H1 (cell line): ENCODE measurements around the gene TINAGL1.

Source experiments
- BRCA1 ChIP-seq: IDR thresholded peaks from 2 replicates; pipeline ENCODE4 v1.6.1; 2012; ENCODE audit warnings: low read depth, low read length, improper control_type of control experiment
- EGR1 ChIP-seq: IDR thresholded peaks from 2 replicates; pipeline ENCODE4 v1.6.1; 2011; ENCODE audit warnings: low read depth, low read length, borderline replicate concordance
- EP300 ChIP-seq, 2 experiments: IDR thresholded peaks; 1 replicate in 1 of 2; 2 replicates in 1 of 2; pipeline ENCODE4 v1.6.1; 2011 to 2012; ENCODE audit warnings: low read depth in 2 of 2, low read length in 2 of 2, mild to moderate bottlenecking in 2 of 2, borderline replicate concordance in 1 of 2, inconsistent platforms in 1 of 2, moderate library complexity in 1 of 2
- EZH2 ChIP-seq: fragments of 200-600 bp; sonication (generic); IDR thresholded peaks from 2 replicates; pipeline ENCODE4 v1.7.1; 2012; ENCODE audit warnings: low read depth, mild to moderate bottlenecking, moderate library complexity, low read length, inconsistent platforms; ENCODE audit not compliant: severe bottlenecking
- JUND ChIP-seq: IDR thresholded peaks from 2 replicates; pipeline ENCODE4 v1.6.1; 2011; ENCODE audit warnings: mild to moderate bottlenecking, improper control_type of control experiment, low read length
- POLR2A ChIP-seq, 2 experiments: IDR thresholded peaks; 1 replicate in 1 of 2; 2 replicates in 1 of 2; pipeline ENCODE4 v1.6.1; 2011; ENCODE audit warnings: low read depth in 2 of 2, low read length in 2 of 2, mild to moderate bottlenecking in 2 of 2; ENCODE audit errors: control extremely low read depth in 1 of 2
- RAD21 ChIP-seq, 2 experiments: IDR thresholded peaks in 1 of 2; conservative IDR thresholded peaks in 1 of 2; 2 replicates each; pipeline ENCODE4 v1.6.1; 2011; ENCODE audit warnings: low read depth in 2 of 2, low read length in 2 of 2, improper control_type of control experiment in 1 of 2, inconsistent platforms in 1 of 2, mild to moderate bottlenecking in 1 of 2, moderate library complexity in 1 of 2
- RXRA ChIP-seq: IDR thresholded peaks from 2 replicates; pipeline ENCODE4 v1.6.1; 2011; ENCODE audit warnings: low read depth, mild to moderate bottlenecking, low read length, moderate library complexity; ENCODE audit not compliant: insufficient read depth
- SRF ChIP-seq: IDR thresholded peaks from 2 replicates; pipeline ENCODE4 v1.6.1; 2011; ENCODE audit warnings: mild to moderate bottlenecking, low read depth, low read length, moderate library complexity
- TAF1 ChIP-seq: IDR thresholded peaks from 2 replicates; pipeline ENCODE4 v1.6.1; 2011; ENCODE audit warnings: mild to moderate bottlenecking, low read depth, low read length
- ZNF274 ChIP-seq: IDR thresholded peaks from 2 replicates; pipeline ENCODE4 v1.7.0; 2012; ENCODE audit warnings: low read length, borderline replicate concordance; ENCODE audit errors: extremely low read depth
- TF ChIP-seq, protein P1 (sequence below), 3 experiments: IDR thresholded peaks; 1 replicate in 2 of 3; 2 replicates in 1 of 3; pipeline versions ENCODE4 v1.5.1 to v1.6.1; 2011; ENCODE audit warnings: low read length in 3 of 3, mild to moderate bottlenecking in 3 of 3, inconsistent platforms in 2 of 3, low read depth in 1 of 3, moderate library complexity in 1 of 3; ENCODE audit not compliant: insufficient read depth in 1 of 3; ENCODE audit errors: control extremely low read depth in 1 of 3
- TF ChIP-seq, protein P2 (sequence below): IDR thresholded peaks from 2 replicates; pipeline ENCODE4 v1.6.1; 2011; ENCODE audit warnings: low read length, improper control_type of control experiment

GRCh38 chr1:31609514-31610118 lies 33.3 kb downstream of the TINAGL1 start:
- TF ChIP-seq BRCA1 (no peak), EGR1 (no peak), ZNF274 (no peak), EP300 (IDR thresholded peaks at IDR 0.05; ENCODE audit: borderline replicate concordance in 1 of 2, low read depth in 2 of 2, low read length in 2 of 2) (no peak), TAF1 (no peak), SRF (no peak), POLR2A (IDR thresholded peaks at IDR 0.05; ENCODE audit: control extremely low read depth in 1 of 2, low read depth in 2 of 2, low read length in 2 of 2) (no peak), EZH2 (no peak), RAD21 (IDR thresholded peaks at IDR 0.05 in 1 of 2, conservative IDR thresholded peaks at IDR 0.05 in 1 of 2; ENCODE audit: low read depth in 2 of 2, low read length in 2 of 2) (no peak), JUND (no peak), RXRA (no peak)
- TF ChIP-seq, protein P1, sequence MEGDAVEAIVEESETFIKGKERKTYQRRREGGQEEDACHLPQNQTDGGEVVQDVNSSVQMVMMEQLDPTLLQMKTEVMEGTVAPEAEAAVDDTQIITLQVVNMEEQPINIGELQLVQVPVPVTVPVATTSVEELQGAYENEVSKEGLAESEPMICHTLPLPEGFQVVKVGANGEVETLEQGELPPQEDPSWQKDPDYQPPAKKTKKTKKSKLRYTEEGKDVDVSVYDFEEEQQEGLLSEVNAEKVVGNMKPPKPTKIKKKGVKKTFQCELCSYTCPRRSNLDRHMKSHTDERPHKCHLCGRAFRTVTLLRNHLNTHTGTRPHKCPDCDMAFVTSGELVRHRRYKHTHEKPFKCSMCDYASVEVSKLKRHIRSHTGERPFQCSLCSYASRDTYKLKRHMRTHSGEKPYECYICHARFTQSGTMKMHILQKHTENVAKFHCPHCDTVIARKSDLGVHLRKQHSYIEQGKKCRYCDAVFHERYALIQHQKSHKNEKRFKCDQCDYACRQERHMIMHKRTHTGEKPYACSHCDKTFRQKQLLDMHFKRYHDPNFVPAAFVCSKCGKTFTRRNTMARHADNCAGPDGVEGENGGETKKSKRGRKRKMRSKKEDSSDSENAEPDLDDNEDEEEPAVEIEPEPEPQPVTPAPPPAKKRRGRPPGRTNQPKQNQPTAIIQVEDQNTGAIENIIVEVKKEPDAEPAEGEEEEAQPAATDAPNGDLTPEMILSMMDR (IDR thresholded peaks at IDR 0.05; ENCODE audit: control extremely low read depth in 1 of 3, insufficient read depth in 1 of 3, low read depth in 1 of 3, low read length in 3 of 3) = no peak
- TF ChIP-seq, protein P2, sequence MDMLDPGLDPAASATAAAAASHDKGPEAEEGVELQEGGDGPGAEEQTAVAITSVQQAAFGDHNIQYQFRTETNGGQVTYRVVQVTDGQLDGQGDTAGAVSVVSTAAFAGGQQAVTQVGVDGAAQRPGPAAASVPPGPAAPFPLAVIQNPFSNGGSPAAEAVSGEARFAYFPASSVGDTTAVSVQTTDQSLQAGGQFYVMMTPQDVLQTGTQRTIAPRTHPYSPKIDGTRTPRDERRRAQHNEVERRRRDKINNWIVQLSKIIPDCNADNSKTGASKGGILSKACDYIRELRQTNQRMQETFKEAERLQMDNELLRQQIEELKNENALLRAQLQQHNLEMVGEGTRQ = no peak
